Hepatocyte (in vitro differentiated cells): ENCODE data around the gene DCN.

Experiments used
- EZH2phosphoT487 ChIP-seq: fragments of 200-600 bp; sonication (generic); IDR thresholded peaks from one replicate; pipeline ENCODE4 v1.6.1; 2018; ENCODE audit warnings: antibody characterized with exemption, mild to moderate bottlenecking, low read depth, moderate library complexity; ENCODE audit not compliant: unreplicated experiment, severe bottlenecking
- TF ChIP-seq, protein P1 (sequence below): fragments of 200-600 bp; sonication (generic); IDR thresholded peaks from 2 replicates; pipeline ENCODE4 v1.5.1; 2016; ENCODE audit warnings: antibody characterized with exemption, mild to moderate bottlenecking; ENCODE audit not compliant: poor library complexity

DNA sequence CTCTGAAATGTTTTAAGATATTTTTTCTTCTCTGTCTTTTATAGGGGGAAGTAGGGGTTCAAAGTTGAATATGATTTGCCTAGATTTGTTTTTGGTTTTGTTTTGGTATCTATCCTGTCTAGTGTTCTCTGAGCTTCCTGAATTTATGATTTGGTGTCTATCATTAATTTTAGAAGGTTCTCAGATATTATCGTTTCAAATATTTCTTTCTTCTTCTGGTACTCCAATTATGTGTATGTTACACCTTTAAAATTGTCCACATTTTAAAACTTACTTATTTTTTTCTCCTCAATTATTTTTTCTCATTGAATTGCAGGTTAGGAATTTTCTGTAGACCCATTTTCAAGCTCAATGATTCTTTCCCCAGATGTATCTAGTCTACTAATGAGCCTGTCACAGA, 13.8 kb upstream of the DCN start:
- TF ChIP-seq, protein P1, sequence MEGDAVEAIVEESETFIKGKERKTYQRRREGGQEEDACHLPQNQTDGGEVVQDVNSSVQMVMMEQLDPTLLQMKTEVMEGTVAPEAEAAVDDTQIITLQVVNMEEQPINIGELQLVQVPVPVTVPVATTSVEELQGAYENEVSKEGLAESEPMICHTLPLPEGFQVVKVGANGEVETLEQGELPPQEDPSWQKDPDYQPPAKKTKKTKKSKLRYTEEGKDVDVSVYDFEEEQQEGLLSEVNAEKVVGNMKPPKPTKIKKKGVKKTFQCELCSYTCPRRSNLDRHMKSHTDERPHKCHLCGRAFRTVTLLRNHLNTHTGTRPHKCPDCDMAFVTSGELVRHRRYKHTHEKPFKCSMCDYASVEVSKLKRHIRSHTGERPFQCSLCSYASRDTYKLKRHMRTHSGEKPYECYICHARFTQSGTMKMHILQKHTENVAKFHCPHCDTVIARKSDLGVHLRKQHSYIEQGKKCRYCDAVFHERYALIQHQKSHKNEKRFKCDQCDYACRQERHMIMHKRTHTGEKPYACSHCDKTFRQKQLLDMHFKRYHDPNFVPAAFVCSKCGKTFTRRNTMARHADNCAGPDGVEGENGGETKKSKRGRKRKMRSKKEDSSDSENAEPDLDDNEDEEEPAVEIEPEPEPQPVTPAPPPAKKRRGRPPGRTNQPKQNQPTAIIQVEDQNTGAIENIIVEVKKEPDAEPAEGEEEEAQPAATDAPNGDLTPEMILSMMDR: no peak
- no peak for TF ChIP-seq EZH2phosphoT487
